ENCODE results near the gene RNF4. TPM values are rescaled to one million over a fixed set of nuclear protein-coding genes. Genes with fewer than 3 reads are reported as not detected.

RNF4 gene
- total and polyA plus RNA-seq, 10 of the 15 experiments (the other 5 are each of a cell fraction or from before 2014, with no cell fraction given): 34.9 to 145 (median 76.1) TPM

DNA sequence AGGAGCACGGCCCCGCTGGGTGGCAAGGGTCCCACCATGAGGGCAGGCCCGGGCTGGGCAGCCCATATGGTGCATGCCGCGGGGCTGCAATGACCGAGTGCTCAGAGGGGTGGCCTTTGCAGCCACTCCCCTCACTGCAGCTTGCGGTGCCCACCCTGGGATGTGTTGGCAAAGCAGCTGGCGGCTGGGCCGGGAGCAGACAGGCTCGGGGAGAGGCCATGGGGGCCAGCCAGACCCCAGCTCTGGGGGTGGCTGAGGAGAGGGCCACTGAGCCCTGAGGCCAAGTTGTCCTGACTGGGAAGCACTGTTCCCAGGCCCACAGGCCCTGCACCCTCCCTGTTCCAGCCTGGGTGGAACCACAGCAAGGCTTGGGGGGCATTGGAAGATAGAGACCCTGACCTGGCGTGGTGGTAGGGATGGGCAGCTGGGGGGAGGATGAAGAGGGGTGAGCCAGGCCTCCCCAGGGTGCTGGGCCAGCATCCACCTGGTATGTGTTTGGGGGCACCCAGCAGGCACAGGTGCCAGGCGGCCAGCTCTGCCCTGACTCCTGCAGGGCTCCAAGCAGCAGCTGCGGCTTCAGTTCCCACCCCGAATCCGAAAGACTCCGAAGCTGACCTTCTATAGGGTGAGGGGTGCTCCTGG is 18.4 kb upstream of the RNF4 start (continued):
- no peak for TF ChIP-seq ZNF592 (IDR thresholded peaks at IDR 0.05)
- TF ChIP-seq PAX8 (IDR thresholded peaks at IDR 0.05): no peak
- TF ChIP-seq PKNOX1 (IDR thresholded peaks at IDR 0.05): no peak
- TF ChIP-seq, protein P1, sequence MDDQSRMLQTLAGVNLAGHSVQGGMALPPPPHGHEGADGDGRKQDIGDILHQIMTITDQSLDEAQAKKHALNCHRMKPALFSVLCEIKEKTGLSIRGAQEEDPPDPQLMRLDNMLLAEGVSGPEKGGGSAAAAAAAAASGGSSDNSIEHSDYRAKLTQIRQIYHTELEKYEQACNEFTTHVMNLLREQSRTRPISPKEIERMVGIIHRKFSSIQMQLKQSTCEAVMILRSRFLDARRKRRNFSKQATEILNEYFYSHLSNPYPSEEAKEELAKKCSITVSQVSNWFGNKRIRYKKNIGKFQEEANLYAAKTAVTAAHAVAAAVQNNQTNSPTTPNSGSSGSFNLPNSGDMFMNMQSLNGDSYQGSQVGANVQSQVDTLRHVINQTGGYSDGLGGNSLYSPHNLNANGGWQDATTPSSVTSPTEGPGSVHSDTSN (IDR thresholded peaks at IDR 0.05; ENCODE audit: insufficient replicate concordance, low read depth, low read length): no peak
- TF ChIP-seq ZBTB40 (IDR thresholded peaks at IDR 0.05; ENCODE audit: borderline replicate concordance): no peak
- TF ChIP-seq NFIC (IDR thresholded peaks at IDR 0.05; ENCODE audit: low read depth, low read length): no peak
- TF ChIP-seq, protein P2, sequence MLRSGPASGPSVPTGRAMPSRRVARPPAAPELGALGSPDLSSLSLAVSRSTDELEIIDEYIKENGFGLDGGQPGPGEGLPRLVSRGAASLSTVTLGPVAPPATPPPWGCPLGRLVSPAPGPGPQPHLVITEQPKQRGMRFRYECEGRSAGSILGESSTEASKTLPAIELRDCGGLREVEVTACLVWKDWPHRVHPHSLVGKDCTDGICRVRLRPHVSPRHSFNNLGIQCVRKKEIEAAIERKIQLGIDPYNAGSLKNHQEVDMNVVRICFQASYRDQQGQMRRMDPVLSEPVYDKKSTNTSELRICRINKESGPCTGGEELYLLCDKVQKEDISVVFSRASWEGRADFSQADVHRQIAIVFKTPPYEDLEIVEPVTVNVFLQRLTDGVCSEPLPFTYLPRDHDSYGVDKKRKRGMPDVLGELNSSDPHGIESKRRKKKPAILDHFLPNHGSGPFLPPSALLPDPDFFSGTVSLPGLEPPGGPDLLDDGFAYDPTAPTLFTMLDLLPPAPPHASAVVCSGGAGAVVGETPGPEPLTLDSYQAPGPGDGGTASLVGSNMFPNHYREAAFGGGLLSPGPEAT (IDR thresholded peaks at IDR 0.05; ENCODE audit: low read depth): no peak

Data from GM12878 (cell line).